Tibial nerve (tissue), 3 donors: ENCODE measurements around the gene FAM229B.

Source experiments
- CTCF ChIP-seq, 5 experiments: fragments of 200-600 bp in 3 of 5; fragments of 450-650 bp in 2 of 5; sonication (generic) in 3 of 5; IDR thresholded peaks; one replicate each; pipeline ENCODE4 v1.5.1; 2016 to 2019; ENCODE audit warnings: antibody characterized with exemption in 5 of 5, mild to moderate bottlenecking in 3 of 5, moderate library complexity in 2 of 5
- POLR2A ChIP-seq, 2 donors: fragments of 450-650 bp; IDR thresholded peaks; one replicate each; pipeline ENCODE4 v1.6.1; 2017; ENCODE audit warnings: antibody characterized with exemption in 2 of 2, mild to moderate bottlenecking in 2 of 2, moderate library complexity in 2 of 2

- TF ChIP-seq CTCF (IDR thresholded peaks at IDR 0.05) (no peak), POLR2A (IDR thresholded peaks at IDR 0.05) (no peak)
Observed at GRCh38 chr6:112144145-112144926, 56.9 kb downstream of the FAM229B start.
